HCT116 (cell line): ENCODE data around the gene REPS2. TPM values are rescaled to one million over a fixed set of nuclear protein-coding genes. Genes with fewer than 3 reads are reported as not detected.

Experiments used
- ATAC-seq: fragments of 200-7000 bp; cut with Tn5 transposase; 2 replicates; pipeline ENCODE4 v1.9.1; 2020; ENCODE audit warnings: mild to moderate bottlenecking, moderate library complexity
- BruUV-seq: library from RNA; stranded (reverse); fragments of 400-500 nt; replicated peaks from 2 replicates; lab custom pipeline; 2021; lab: Mats Ljungman, UMichigan
- CTCF ChIA-PET: fragments of 300-600 bp; sonication (Branson Sonifier 250); formaldehyde crosslinking; loops from one replicate; lab custom pipeline; 2021; ENCODE audit warnings: antibody characterized with exemption; lab: Charles Lee
- POLR2A ChIA-PET: fragments of 300-600, 350-600 bp; sonication (Branson Sonifier 250); formaldehyde crosslinking; loops from one replicate; lab custom pipeline; 2021; ENCODE audit warnings: antibody characterized with exemption; lab: Charles Lee
- RAD21 ChIA-PET, 2 experiments: fragments of 300-600 bp; sonication (Branson Sonifier 250); formaldehyde crosslinking; loops; one replicate each; lab custom pipeline; 2023; ENCODE audit warnings: low total read pairs in 2 of 2; ENCODE audit not compliant: uncharacterized antibody in 2 of 2, unreplicated experiment in 2 of 2, low non-redundant PET in 1 of 2; lab: Charles Lee
- DNase-seq: peaks from one replicate; pipeline ENCODE4 v3.0.0-alpha.2; 2010; ENCODE audit warnings: low read depth, low spot score
- H2AFZ ChIP-seq: fragments of 200-600 bp; shearing (Covaris generic), sonication (generic); 2 replicates; pipeline ENCODE4 v1.6.1; 2017; ENCODE audit warnings: low read depth, mixed run types, mixed read lengths, antibody characterized with exemption, low read length; ENCODE audit not compliant: poor library complexity, severe bottlenecking
- H3K27ac ChIP-seq: 2 replicates; pipeline ENCODE4 v1.5.1; 2012; ENCODE audit warnings: low read depth, low read length
- H3K27me3 ChIP-seq: fragments of 200-600 bp; sonication (generic); 2 replicates; pipeline ENCODE4 v1.6.1; 2016; ENCODE audit warnings: mixed run types, low read length, mixed read lengths; ENCODE audit not compliant: insufficient read depth
- H3K36me3 ChIP-seq, 2 experiments: fragments of 200-500 bp in 1 of 2; fragments of 200-600 bp in 1 of 2; sonication (Bioruptor generic) in 1 of 2; sonication (generic) in 1 of 2; 2 replicates each; pipeline versions ENCODE4 v1.5.1 to v1.6.1; 2014 to 2016; ENCODE audit warnings: low read length in 2 of 2, inconsistent platforms in 1 of 2, mixed read lengths in 1 of 2, mixed run types in 1 of 2; ENCODE audit not compliant: insufficient read depth in 2 of 2, control insufficient read depth in 1 of 2
- H3K4me1 ChIP-seq, 2 experiments: fragments of 200-600 bp in 1 of 2; sonication (generic) in 1 of 2; 2 replicates each; pipeline versions ENCODE4 v1.5.1 to v1.6.1; 2012 to 2017; ENCODE audit warnings: low read length in 2 of 2, inconsistent platforms in 1 of 2, mild to moderate bottlenecking in 1 of 2, mixed read lengths in 1 of 2, mixed run types in 1 of 2, moderate library complexity in 1 of 2; ENCODE audit not compliant: insufficient read depth in 2 of 2, control insufficient read depth in 1 of 2
- H3K4me2 ChIP-seq: fragments of 200-600 bp; sonication (generic); 2 replicates; pipeline ENCODE4 v1.6.1; 2017; ENCODE audit warnings: mixed run types, low read length, mixed read lengths
- H3K4me3 ChIP-seq, 2 experiments: fragments of 200-600 bp in 1 of 2; sonication (generic) in 1 of 2; replicated peaks in 1 of 2; 2 replicates each; pipeline ENCODE4 v1.5.1; 2011 to 2016; ENCODE audit warnings: low read length in 2 of 2, control low read depth in 1 of 2, low read depth in 1 of 2, mild to moderate bottlenecking in 1 of 2, mixed read lengths in 1 of 2, mixed run types in 1 of 2
- H3K79me2 ChIP-seq: fragments of 200-600 bp; sonication (generic); 2 replicates; pipeline ENCODE4 v1.6.1; 2017; ENCODE audit warnings: mild to moderate bottlenecking, mixed run types, low read length, moderate library complexity, mixed read lengths; ENCODE audit not compliant: insufficient read depth
- H3K9ac ChIP-seq: fragments of 200-600 bp; sonication (generic); 2 replicates; pipeline ENCODE4 v1.6.1; 2016; ENCODE audit warnings: low read length, mixed read lengths
- H3K9me2 ChIP-seq: fragments of 200-600 bp; sonication (generic), shearing (Covaris generic); 2 replicates; pipeline ENCODE4 v1.6.1; 2017; ENCODE audit warnings: mixed run types, mild to moderate bottlenecking, moderate library complexity; ENCODE audit not compliant: insufficient read depth
- H3K9me3 ChIP-seq, 2 experiments: fragments of 200-500 bp in 1 of 2; fragments of 200-600 bp in 1 of 2; sonication (Bioruptor generic) in 1 of 2; sonication (generic) in 1 of 2; 2 replicates each; pipeline ENCODE4 v1.6.1; 2014 to 2017; ENCODE audit warnings: low read length in 2 of 2, mixed read lengths in 2 of 2, inconsistent platforms in 1 of 2, low read depth in 1 of 2, mild to moderate bottlenecking in 1 of 2, mixed run types in 1 of 2, moderate library complexity in 1 of 2; ENCODE audit not compliant: control insufficient read depth in 1 of 2, insufficient read depth in 1 of 2
- H4K20me1 ChIP-seq: fragments of 200-600 bp; sonication (generic), shearing (Covaris generic); 2 replicates; pipeline ENCODE4 v1.6.1; 2017; ENCODE audit warnings: mixed run types, mild to moderate bottlenecking, moderate library complexity; ENCODE audit not compliant: insufficient read depth
- CEBPB ChIP-seq: IDR thresholded peaks from 2 replicates; pipeline ENCODE4 v1.6.1; 2012; ENCODE audit warnings: low read depth
- EZH2phosphoT487 ChIP-seq: fragments of 200-600 bp; IDR thresholded peaks from 2 replicates; pipeline ENCODE4 v1.6.1; 2018; ENCODE audit warnings: antibody characterized with exemption, borderline replicate concordance
- JUND ChIP-seq: IDR thresholded peaks from 2 replicates; pipeline ENCODE4 v1.6.1; 2012
- POLR2AphosphoS5 ChIP-seq: IDR thresholded peaks from 2 replicates; pipeline ENCODE4 v1.6.1; 2011; ENCODE audit warnings: mild to moderate bottlenecking, low read depth, low read length, moderate library complexity
- RAD21 ChIP-seq: IDR thresholded peaks from 2 replicates; pipeline ENCODE4 v1.6.1; 2012; ENCODE audit warnings: low read depth, mild to moderate bottlenecking
- SRF ChIP-seq: IDR thresholded peaks from 2 replicates; pipeline ENCODE4 v1.6.1; 2012; ENCODE audit warnings: low read depth
- TCF7L2 ChIP-seq: IDR thresholded peaks from 2 replicates; pipeline ENCODE4 v1.7.0; 2011; ENCODE audit warnings: borderline replicate concordance, inconsistent platforms; ENCODE audit not compliant: insufficient read depth, insufficient read length; ENCODE audit errors: extremely low read depth
- ZFX ChIP-seq: fragments of 450-650 bp; IDR thresholded peaks from 2 replicates; pipeline ENCODE4 v1.6.1; 2017
- intact Hi-C: fragments of 100-400 bp; cut with micrococcal nuclease; formaldehyde crosslinking; loops from 2 replicates; pipeline ENCODE4 v1.10.0; 2022
- total RNA-seq: library from RNA; stranded (reverse); gene quantifications from one replicate; pipeline ENCODE4 v1.2.1, GENCODE V29; 2021; ENCODE audit not compliant: unreplicated experiment
- TF ChIP-seq, protein P1 (sequence below), 3 experiments: fragments of 200-600 bp in 1 of 3; sonication (generic) in 1 of 3; IDR thresholded peaks in 2 of 3; conservative IDR thresholded peaks in 1 of 3; 2 replicates each; pipeline ENCODE4 v1.5.1; 2012 to 2017; ENCODE audit warnings: low read depth in 2 of 3, low read length in 2 of 3, antibody characterized with exemption in 1 of 3, borderline replicate concordance in 1 of 3, control low read depth in 1 of 3, mild to moderate bottlenecking in 1 of 3, mixed read lengths in 1 of 3, mixed run types in 1 of 3, moderate library complexity in 1 of 3; ENCODE audit not compliant: insufficient read depth in 1 of 3
- TF ChIP-seq, protein P2 (sequence below): IDR thresholded peaks from 2 replicates; pipeline ENCODE4 v1.6.1; 2012; ENCODE audit warnings: low read depth
- TF ChIP-seq, protein P3 (sequence below): IDR thresholded peaks from 2 replicates; pipeline ENCODE4 v1.6.1; 2011; ENCODE audit warnings: mild to moderate bottlenecking, low read length, moderate library complexity; ENCODE audit not compliant: insufficient replicate concordance; ENCODE audit errors: extremely low read depth
- TF ChIP-seq, protein P4 (sequence below): IDR thresholded peaks from 2 replicates; pipeline ENCODE4 v1.6.1; 2012
- TF ChIP-seq, protein P5 (sequence below): IDR thresholded peaks from 2 replicates; pipeline ENCODE4 v1.6.1; 2012

Gene REPS2
- total RNA-seq, 1 experiment from 2014 or later, result 4.5 TPM

- no peak overlapping the region for H3K9ac ChIP-seq
- intact Hi-C loops, result no loop called here
- H3K27ac ChIP-seq, result no peak overlapping the region
- no peaks in the 10 kb centered on the region for H3K79me2 ChIP-seq
- BruUV-seq, result no TSS peak
- DNase-seq, result no peak
- no peaks in the 10 kb centered on the region for H3K9me3 ChIP-seq
- no peak overlapping the region for H2AFZ ChIP-seq
- POLR2A ChIA-PET, result no interaction called here
- no peak for ATAC-seq
- RAD21 ChIA-PET, result no interaction called here
- no peaks in the 10 kb centered on the region for H3K27me3 ChIP-seq
- TF ChIP-seq ZFX, result no peak
- no peak for TF ChIP-seq CEBPB
- TF ChIP-seq TCF7L2, result no peak
- TF ChIP-seq, protein P1, sequence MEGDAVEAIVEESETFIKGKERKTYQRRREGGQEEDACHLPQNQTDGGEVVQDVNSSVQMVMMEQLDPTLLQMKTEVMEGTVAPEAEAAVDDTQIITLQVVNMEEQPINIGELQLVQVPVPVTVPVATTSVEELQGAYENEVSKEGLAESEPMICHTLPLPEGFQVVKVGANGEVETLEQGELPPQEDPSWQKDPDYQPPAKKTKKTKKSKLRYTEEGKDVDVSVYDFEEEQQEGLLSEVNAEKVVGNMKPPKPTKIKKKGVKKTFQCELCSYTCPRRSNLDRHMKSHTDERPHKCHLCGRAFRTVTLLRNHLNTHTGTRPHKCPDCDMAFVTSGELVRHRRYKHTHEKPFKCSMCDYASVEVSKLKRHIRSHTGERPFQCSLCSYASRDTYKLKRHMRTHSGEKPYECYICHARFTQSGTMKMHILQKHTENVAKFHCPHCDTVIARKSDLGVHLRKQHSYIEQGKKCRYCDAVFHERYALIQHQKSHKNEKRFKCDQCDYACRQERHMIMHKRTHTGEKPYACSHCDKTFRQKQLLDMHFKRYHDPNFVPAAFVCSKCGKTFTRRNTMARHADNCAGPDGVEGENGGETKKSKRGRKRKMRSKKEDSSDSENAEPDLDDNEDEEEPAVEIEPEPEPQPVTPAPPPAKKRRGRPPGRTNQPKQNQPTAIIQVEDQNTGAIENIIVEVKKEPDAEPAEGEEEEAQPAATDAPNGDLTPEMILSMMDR (IDR thresholded peaks at IDR 0.05 in 2 of 3, conservative IDR thresholded peaks at IDR 0.05 in 1 of 3; ENCODE audit: borderline replicate concordance in 1 of 3, insufficient read depth in 1 of 3, low read depth in 2 of 3, low read length in 2 of 3), result no peak
- no peaks in the 10 kb centered on the region for H3K4me1 ChIP-seq
- H3K4me2 ChIP-seq, result no peak overlapping the region
- CTCF ChIA-PET, result no interaction called here
- H3K4me3 ChIP-seq, result no peak overlapping the region
- no peaks in the 10 kb centered on the region for H4K20me1 ChIP-seq
- no peaks in the 10 kb centered on the region for H3K36me3 ChIP-seq
- no peaks in the 10 kb centered on the region for H3K9me2 ChIP-seq
Measured at GRCh38 chrX:16983051-16983450, 36.6 kb downstream of the REPS2 start.

DNA sequence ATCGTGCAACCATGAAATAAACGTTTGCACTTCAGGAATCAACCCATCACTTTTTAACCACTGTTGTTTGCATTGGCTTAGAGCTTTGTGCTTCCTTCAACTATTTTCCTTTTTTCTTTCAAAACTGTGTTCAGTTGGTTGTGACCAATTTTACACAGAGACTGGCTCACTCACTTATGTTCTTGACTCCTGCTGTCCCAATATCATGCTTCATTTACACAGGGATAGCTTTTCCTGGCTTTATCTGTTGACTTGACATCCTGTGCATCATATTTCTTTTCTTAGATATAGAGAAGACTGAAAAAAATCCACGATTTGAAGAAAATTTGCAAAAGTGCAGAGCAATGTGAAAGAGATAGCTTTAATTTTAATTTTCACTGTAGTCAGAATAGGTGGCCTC, 38.8 kb downstream of the REPS2 start:
- Histone ChIP-seq H3K4me1 (no peaks in the 10 kb centered on the region), H3K9ac (no peak overlapping the region), H3K4me3 (no peak overlapping the region), H3K4me2 (no peak overlapping the region), H3K9me3 (no peaks in the 10 kb centered on the region), H3K27me3 (no peaks in the 10 kb centered on the region), H3K79me2 (no peaks in the 10 kb centered on the region), H2AFZ (no peak overlapping the region), H4K20me1 (no peaks in the 10 kb centered on the region), H3K27ac (no peak overlapping the region), H3K9me2 (no peaks in the 10 kb centered on the region), H3K36me3 (no peaks in the 10 kb centered on the region)
- intact Hi-C loops, result no loop called here
- ChIA-PET CTCF (no interaction called here), RAD21 (no interaction called here), POLR2A (no interaction called here)
- BruUV-seq, result no TSS peak
- no peak for ATAC-seq
- DNase-seq, result no peak
- TF ChIP-seq EZH2phosphoT487 (no peak), SRF (no peak), ZFX (no peak), RAD21 (no peak), POLR2AphosphoS5 (no peak), JUND (no peak), TCF7L2 (no peak)
- TF ChIP-seq, protein P2, sequence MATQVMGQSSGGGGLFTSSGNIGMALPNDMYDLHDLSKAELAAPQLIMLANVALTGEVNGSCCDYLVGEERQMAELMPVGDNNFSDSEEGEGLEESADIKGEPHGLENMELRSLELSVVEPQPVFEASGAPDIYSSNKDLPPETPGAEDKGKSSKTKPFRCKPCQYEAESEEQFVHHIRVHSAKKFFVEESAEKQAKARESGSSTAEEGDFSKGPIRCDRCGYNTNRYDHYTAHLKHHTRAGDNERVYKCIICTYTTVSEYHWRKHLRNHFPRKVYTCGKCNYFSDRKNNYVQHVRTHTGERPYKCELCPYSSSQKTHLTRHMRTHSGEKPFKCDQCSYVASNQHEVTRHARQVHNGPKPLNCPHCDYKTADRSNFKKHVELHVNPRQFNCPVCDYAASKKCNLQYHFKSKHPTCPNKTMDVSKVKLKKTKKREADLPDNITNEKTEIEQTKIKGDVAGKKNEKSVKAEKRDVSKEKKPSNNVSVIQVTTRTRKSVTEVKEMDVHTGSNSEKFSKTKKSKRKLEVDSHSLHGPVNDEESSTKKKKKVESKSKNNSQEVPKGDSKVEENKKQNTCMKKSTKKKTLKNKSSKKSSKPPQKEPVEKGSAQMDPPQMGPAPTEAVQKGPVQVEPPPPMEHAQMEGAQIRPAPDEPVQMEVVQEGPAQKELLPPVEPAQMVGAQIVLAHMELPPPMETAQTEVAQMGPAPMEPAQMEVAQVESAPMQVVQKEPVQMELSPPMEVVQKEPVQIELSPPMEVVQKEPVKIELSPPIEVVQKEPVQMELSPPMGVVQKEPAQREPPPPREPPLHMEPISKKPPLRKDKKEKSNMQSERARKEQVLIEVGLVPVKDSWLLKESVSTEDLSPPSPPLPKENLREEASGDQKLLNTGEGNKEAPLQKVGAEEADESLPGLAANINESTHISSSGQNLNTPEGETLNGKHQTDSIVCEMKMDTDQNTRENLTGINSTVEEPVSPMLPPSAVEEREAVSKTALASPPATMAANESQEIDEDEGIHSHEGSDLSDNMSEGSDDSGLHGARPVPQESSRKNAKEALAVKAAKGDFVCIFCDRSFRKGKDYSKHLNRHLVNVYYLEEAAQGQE, result no peak
- TF ChIP-seq, protein P3, sequence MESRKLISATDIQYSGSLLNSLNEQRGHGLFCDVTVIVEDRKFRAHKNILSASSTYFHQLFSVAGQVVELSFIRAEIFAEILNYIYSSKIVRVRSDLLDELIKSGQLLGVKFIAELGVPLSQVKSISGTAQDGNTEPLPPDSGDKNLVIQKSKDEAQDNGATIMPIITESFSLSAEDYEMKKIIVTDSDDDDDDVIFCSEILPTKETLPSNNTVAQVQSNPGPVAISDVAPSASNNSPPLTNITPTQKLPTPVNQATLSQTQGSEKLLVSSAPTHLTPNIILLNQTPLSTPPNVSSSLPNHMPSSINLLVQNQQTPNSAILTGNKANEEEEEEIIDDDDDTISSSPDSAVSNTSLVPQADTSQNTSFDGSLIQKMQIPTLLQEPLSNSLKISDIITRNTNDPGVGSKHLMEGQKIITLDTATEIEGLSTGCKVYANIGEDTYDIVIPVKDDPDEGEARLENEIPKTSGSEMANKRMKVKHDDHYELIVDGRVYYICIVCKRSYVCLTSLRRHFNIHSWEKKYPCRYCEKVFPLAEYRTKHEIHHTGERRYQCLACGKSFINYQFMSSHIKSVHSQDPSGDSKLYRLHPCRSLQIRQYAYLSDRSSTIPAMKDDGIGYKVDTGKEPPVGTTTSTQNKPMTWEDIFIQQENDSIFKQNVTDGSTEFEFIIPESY, result no peak
- TF ChIP-seq, protein P4, sequence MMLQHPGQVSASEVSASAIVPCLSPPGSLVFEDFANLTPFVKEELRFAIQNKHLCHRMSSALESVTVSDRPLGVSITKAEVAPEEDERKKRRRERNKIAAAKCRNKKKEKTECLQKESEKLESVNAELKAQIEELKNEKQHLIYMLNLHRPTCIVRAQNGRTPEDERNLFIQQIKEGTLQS, result no peak
- TF ChIP-seq, protein P5, sequence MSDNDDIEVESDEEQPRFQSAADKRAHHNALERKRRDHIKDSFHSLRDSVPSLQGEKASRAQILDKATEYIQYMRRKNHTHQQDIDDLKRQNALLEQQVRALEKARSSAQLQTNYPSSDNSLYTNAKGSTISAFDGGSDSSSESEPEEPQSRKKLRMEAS, result no peak
